Left ventricle myocardium superior (tissue), 1 donor: ENCODE measurements around the gene AIPL1. TPM values are rescaled to one million over a fixed set of nuclear protein-coding genes. Genes with fewer than 3 reads are reported as not detected.

ENCODE experiments used
- ATAC-seq: fragments of 200-7000 bp; cut with Tn5 transposase; one replicate; pipeline ENCODE4 v1.9.1; 2020; ENCODE audit warnings: mild to moderate bottlenecking, moderate library complexity
- DNase-seq: peaks from one replicate; pipeline ENCODE4 v3.0.0-alpha.2; 2020
- intact Hi-C: fragments of 100-400 bp; cut with micrococcal nuclease; formaldehyde crosslinking; loops from one replicate; pipeline ENCODE4 v1.11.0; 2022
- total RNA-seq: library from RNA; stranded (reverse); fragmentation: NEBNext Ultra II Directional; extraction: Animal tissue kit (Norgen Biotek cat#: 25700); gene quantifications from one replicate; pipeline ENCODE4 v1.2.1, GENCODE V29; 2021
- donor health status: DM: no; HTN: yes; CAD: no; lungs with severe emphysema.

The AIPL1 gene
- total RNA-seq, 1 donor from 2014 or later = not detected

- intact Hi-C loops = no loop called here
- DNase-seq (no peak), ATAC-seq (no peak)
These were observed 47.5 kb downstream of the AIPL1 start for GRCh38 chr17:6387442-6387841.

- DNase-seq (no peak), ATAC-seq (no peak)
- intact Hi-C loops = no loop called here
These were observed 48.8 kb downstream of the AIPL1 start for GRCh38 chr17:6386041-6386630.

GRCh38 chr17:6384481-6384880, 50.4 kb downstream of the AIPL1 start:
- intact Hi-C loops = no loop called here
- no peak for ATAC-seq
- no peak for DNase-seq

- DNase-seq (no peak), ATAC-seq (no peak)
- intact Hi-C loops = no loop called here
These were observed 53.1 kb downstream of the AIPL1 start for GRCh38 chr17:6381526-6382465.

- no peak for ATAC-seq
- intact Hi-C loops = no loop called here
- DNase-seq = no peak
These were observed 53.9 kb downstream of the AIPL1 start for GRCh38 chr17:6380915-6381438.

- intact Hi-C loops = no loop called here
- ATAC-seq (no peak), DNase-seq (no peak)
These were observed 57.0 kb downstream of the AIPL1 start for GRCh38 chr17:6377906-6378305.

- ATAC-seq (no peak), DNase-seq (no peak)
- intact Hi-C loops = no loop called here
These were observed 58.0 kb downstream of the AIPL1 start for GRCh38 chr17:6376931-6377361.

GRCh38 chr17:6374761-6375312, 60.1 kb downstream of the AIPL1 start:
- ATAC-seq (no peak), DNase-seq (no peak)
- intact Hi-C loops = no loop called here

GRCh38 chr17:6374271-6374691, 60.6 kb downstream of the AIPL1 start:
- intact Hi-C loops = no loop called here
- ATAC-seq (no peak), DNase-seq (no peak)

Other genes with a start within 250 kb of the AIPL1 start
- not detected for gene PIMREG, start 9.3 kb upstream of the AIPL1 start, total RNA-seq
- gene PITPNM3, start 121.4 kb upstream of the AIPL1 start, total RNA-seq = 0.59 TPM
- 4.5 TPM for gene KIAA0753, start 205.6 kb upstream of the AIPL1 start, total RNA-seq
- 47.2 TPM for gene TXNDC17, start 205.9 kb upstream of the AIPL1 start, total RNA-seq
- 14.3 TPM for gene MED31, start 216.5 kb upstream of the AIPL1 start, total RNA-seq
- 0.47 TPM for gene C17orf100, start 216.6 kb upstream of the AIPL1 start, total RNA-seq